ENCODE measurements around the gene TRPM5. TPM values are rescaled to one million over a fixed set of nuclear protein-coding genes. Genes with fewer than 3 reads are reported as not detected.

Gene TRPM5
- total and polyA plus RNA-seq, 9 of the 15 experiments (the other 6 are each of a cell fraction or from before 2014, with no cell fraction given): not detected

GRCh38 chr11:2400069-2400761, 44.1 kb downstream of the TRPM5 start, which contains the start of gene TSSC4:
Gene TSSC4, plus strand, starts transcription at chr11:2400750. Its CDS starts 1,884 bp downstream, at chr11:2402634.
- BruUV-seq (replicated peaks): no TSS peak
- Histone ChIP-seq H2AFZ (ENCODE audit: low read depth, low read length) (peak within 1 kb of the TSS; percentile 72; the same call in 1 of the 2 replicates), H3K4me1 (replicated peaks in 1 of 2; ENCODE audit: control insufficient read depth in 2 of 2, insufficient read depth in 2 of 2, low read length in 2 of 2) (peaks cover 12 to 73% of the 10 kb centered on the region in 2 experiments; a peak in 4 of 5 replicates), H3K9ac (ENCODE audit: insufficient read depth in 1 of 2, low read depth in 2 of 2, low read length in 2 of 2) (peak within 1 kb of the TSS; percentile 94 to 98), H3K36me3 (ENCODE audit: control insufficient read depth, insufficient read depth, low read length) (peaks cover 50% of the 10 kb centered on the region; the same call in 1 of the 3 replicates), H4K20me1 (replicated peaks; ENCODE audit: control insufficient read depth, insufficient read depth, low read length) (no peaks in the 10 kb centered on the region; the same call in 1 of the 2 replicates), H3K27ac (ENCODE audit: extremely low read depth, low read depth, low read length) (peak within 1 kb of the TSS; percentile 77), H3K4me3 (peak within 1 kb of the TSS; percentile 87), H3K27me3 (ENCODE audit: control insufficient read depth in 2 of 2, insufficient read depth in 2 of 2, low read length in 2 of 2) (no peaks in the 10 kb centered on the region), H3K9me3 (replicated peaks; ENCODE audit: control insufficient read depth, insufficient read depth, low read depth, low read length) (no peaks in the 10 kb centered on the region), H3K9me1 (ENCODE audit: control insufficient read depth, insufficient read depth, low read length) (no peaks in the 10 kb centered on the region), H3K79me2 (ENCODE audit: control insufficient read depth, insufficient read depth, low read length) (peaks cover 28% of the 10 kb centered on the region), H3K4me2 (ENCODE audit: insufficient read depth, low read length) (peak within 1 kb of the TSS; percentile 95)
- ChIA-PET POLR2A (interaction anchor here (1.0 to 2.3 kb wide), 7 partner anchors 13 to 95 kb away, joined by 3 to 11 read pairs (median 6); partner anchors contain the start of gene CD81), CTCF (ENCODE audit: low intra/inter-chr PET ratio) (interaction anchor here (0.6 to 1.6 kb wide), 5 partner anchors 20 to 491 kb away, joined by 3 to 5 read pairs (median 4); no protein-coding TSS in a partner anchor)
- ATAC-seq (peak; percentile 91), DNase-seq (ENCODE audit: extremely low read depth in 1 of 4, low spot score in 3 of 4) (peak; percentile 93 to 99 (median 98)), FAIRE-seq (peak; percentile 100)
- intact Hi-C loops (cut with micrococcal nuclease): loop anchor here (1.0 to 5.0 kb wide), 2 partner anchors 20 to 93 kb away; no protein-coding TSS in a partner anchor
- WGBS (ENCODE audit: insufficient coverage, low coverage, missing lambda C conversion rate): 2% methylated on average over 50 of the region's 66 CpGs
- in situ Hi-C loops (cut with MboI): no loop called here
- TF ChIP-seq HIVEP1 (CRISPR knock-in tag; IDR thresholded peaks at IDR 0.05) (0 out of 2 replicates have a peak, but pooled peaks have one; percentile 19), CXXC5 (CRISPR knock-in tag; IDR thresholded peaks at IDR 0.05) (peak; percentile 91), ZNF134 (CRISPR knock-in tag; conservative IDR thresholded peaks at IDR 0.05) (peak; percentile 86), REST (IDR thresholded peaks at IDR 0.05; ENCODE audit: borderline replicate concordance) (peak; percentile 72), REST (CRISPR knock-in tag; IDR thresholded peaks at IDR 0.05; ENCODE audit: low read depth) (peak; percentile 80), ATF1 (CRISPR knock-in tag; IDR thresholded peaks at IDR 0.05) (peak; percentile 76), ATF1 (tag; IDR thresholded peaks at IDR 0.05) (peak; percentile 98), ZNF76 (CRISPR knock-in tag; IDR thresholded peaks at IDR 0.05; ENCODE audit: borderline replicate concordance) (peak; percentile 9), ZNF830 (CRISPR knock-in tag; IDR thresholded peaks at IDR 0.05) (no peak)
- TF ChIP-seq, protein P1, sequence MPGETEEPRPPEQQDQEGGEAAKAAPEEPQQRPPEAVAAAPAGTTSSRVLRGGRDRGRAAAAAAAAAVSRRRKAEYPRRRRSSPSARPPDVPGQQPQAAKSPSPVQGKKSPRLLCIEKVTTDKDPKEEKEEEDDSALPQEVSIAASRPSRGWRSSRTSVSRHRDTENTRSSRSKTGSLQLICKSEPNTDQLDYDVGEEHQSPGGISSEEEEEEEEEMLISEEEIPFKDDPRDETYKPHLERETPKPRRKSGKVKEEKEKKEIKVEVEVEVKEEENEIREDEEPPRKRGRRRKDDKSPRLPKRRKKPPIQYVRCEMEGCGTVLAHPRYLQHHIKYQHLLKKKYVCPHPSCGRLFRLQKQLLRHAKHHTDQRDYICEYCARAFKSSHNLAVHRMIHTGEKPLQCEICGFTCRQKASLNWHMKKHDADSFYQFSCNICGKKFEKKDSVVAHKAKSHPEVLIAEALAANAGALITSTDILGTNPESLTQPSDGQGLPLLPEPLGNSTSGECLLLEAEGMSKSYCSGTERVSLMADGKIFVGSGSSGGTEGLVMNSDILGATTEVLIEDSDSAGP (CRISPR knock-in tag; IDR thresholded peaks at IDR 0.05): no peak
- TF ChIP-seq, protein P2, sequence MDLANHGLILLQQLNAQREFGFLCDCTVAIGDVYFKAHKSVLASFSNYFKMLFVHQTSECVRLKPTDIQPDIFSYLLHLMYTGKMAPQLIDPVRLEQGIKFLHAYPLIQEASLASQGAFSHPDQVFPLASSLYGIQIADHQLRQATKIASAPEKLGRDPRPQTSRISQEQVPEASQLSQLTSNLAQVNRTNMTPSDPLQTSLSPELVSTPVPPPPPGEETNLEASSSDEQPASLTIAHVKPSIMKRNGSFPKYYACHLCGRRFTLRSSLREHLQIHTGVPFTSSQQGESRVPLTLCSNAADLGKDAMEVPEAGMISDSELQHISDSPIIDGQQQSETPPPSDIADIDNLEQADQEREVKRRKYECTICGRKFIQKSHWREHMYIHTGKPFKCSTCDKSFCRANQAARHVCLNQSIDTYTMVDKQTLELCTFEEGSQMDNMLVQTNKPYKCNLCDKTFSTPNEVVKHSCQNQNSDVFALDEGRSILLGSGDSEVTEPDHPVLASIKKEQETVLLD (IDR thresholded peaks at IDR 0.05): peak; percentile 98

Measured in K562 (cell line).